ENCODE results near the gene LAMA3. TPM values are rescaled to one million over a fixed set of nuclear protein-coding genes. Genes with fewer than 3 reads are reported as not detected.

Gene LAMA3
- total and polyA plus RNA-seq, 12 donors, result 1.6 to 10.2 (median 4.0) TPM

GRCh38 chr18:23718243-23718720 is 29.0 kb downstream of the LAMA3 start:
- intact Hi-C loops (cut with DNase I), result no loop called here
- WGBS, 4 donors, result 85 to 92% (median 89%) methylated on average over 5 of the region's 5 CpGs
- H3K9me3 ChIP-seq (replicated peaks in 1 of 3), result no peaks in the 10 kb centered on the region
- H3K4me1 ChIP-seq (replicated peaks in 1 of 2), result no peaks in the 10 kb centered on the region
- no peak for DNase-seq
- H3K27ac ChIP-seq, result no peak overlapping the region
- no peak for TF ChIP-seq POLR2A (IDR thresholded peaks at IDR 0.05)
- TF ChIP-seq, protein P1, sequence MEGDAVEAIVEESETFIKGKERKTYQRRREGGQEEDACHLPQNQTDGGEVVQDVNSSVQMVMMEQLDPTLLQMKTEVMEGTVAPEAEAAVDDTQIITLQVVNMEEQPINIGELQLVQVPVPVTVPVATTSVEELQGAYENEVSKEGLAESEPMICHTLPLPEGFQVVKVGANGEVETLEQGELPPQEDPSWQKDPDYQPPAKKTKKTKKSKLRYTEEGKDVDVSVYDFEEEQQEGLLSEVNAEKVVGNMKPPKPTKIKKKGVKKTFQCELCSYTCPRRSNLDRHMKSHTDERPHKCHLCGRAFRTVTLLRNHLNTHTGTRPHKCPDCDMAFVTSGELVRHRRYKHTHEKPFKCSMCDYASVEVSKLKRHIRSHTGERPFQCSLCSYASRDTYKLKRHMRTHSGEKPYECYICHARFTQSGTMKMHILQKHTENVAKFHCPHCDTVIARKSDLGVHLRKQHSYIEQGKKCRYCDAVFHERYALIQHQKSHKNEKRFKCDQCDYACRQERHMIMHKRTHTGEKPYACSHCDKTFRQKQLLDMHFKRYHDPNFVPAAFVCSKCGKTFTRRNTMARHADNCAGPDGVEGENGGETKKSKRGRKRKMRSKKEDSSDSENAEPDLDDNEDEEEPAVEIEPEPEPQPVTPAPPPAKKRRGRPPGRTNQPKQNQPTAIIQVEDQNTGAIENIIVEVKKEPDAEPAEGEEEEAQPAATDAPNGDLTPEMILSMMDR (IDR thresholded peaks at IDR 0.05), result no peak
- H3K27me3 ChIP-seq, result no peaks in the 10 kb centered on the region
- no peak overlapping the region for H3K4me3 ChIP-seq
- no peaks in the 10 kb centered on the region for H3K36me3 ChIP-seq (replicated peaks in 1 of 2)

- 84 to 100% (median 95%) methylated on average over 2 of the region's 2 CpGs for WGBS, 4 donors
- intact Hi-C loops (cut with DNase I), result no loop called here
- no peak for DNase-seq
- no peak overlapping the region for H3K4me3 ChIP-seq
- no peaks in the 10 kb centered on the region for H3K27me3 ChIP-seq
- H3K9me3 ChIP-seq (replicated peaks in 1 of 3), result no peaks in the 10 kb centered on the region
- H3K4me1 ChIP-seq (replicated peaks in 1 of 2), result no peaks in the 10 kb centered on the region
- TF ChIP-seq, protein P1 (IDR thresholded peaks at IDR 0.05), result no peak
- TF ChIP-seq POLR2A (IDR thresholded peaks at IDR 0.05), result no peak
- H3K27ac ChIP-seq, result no peak overlapping the region
- no peaks in the 10 kb centered on the region for H3K36me3 ChIP-seq (replicated peaks in 1 of 2)
Measured at GRCh38 chr18:23718731-23719130, 29.5 kb downstream of the LAMA3 start.

- H3K9me3 ChIP-seq (replicated peaks in 1 of 3), result no peaks in the 10 kb centered on the region
- no peaks in the 10 kb centered on the region for H3K27me3 ChIP-seq
- intact Hi-C loops (cut with DNase I), result no loop called here
- no peak overlapping the region for H3K27ac ChIP-seq
- H3K36me3 ChIP-seq (replicated peaks in 1 of 2), result no peaks in the 10 kb centered on the region
- TF ChIP-seq POLR2A (IDR thresholded peaks at IDR 0.05), result no peak
- TF ChIP-seq, protein P1 (IDR thresholded peaks at IDR 0.05), result no peak
- DNase-seq, result peak in 6 of 7 donors; percentile 29 to 61 (median 48)
- H3K4me1 ChIP-seq (replicated peaks in 1 of 2), result no peaks in the 10 kb centered on the region
- no peak overlapping the region for H3K4me3 ChIP-seq
- WGBS, 4 donors, result 30 to 50% (median 33%) methylated on average over 1 of the region's 1 CpG
Measured at GRCh38 chr18:23719634-23720201, 30.5 kb downstream of the LAMA3 start.

- H3K4me1 ChIP-seq (replicated peaks in 1 of 2), result no peaks in the 10 kb centered on the region
- TF ChIP-seq, protein P1 (IDR thresholded peaks at IDR 0.05), result no peak
- no peak for TF ChIP-seq POLR2A (IDR thresholded peaks at IDR 0.05)
- no peak overlapping the region for H3K4me3 ChIP-seq
- DNase-seq, result no peak
- H3K27me3 ChIP-seq, result no peaks in the 10 kb centered on the region
- intact Hi-C loops (cut with DNase I), result no loop called here
- no peaks in the 10 kb centered on the region for H3K36me3 ChIP-seq (replicated peaks in 1 of 2)
- 54 to 74% (median 63%) methylated on average over 4 of the region's 4 CpGs for whole genome bisulfite sequencing, 4 donors
- no peak overlapping the region for H3K27ac ChIP-seq
- no peaks in the 10 kb centered on the region for H3K9me3 ChIP-seq (replicated peaks in 1 of 3)
Measured at GRCh38 chr18:23721696-23722480, 32.6 kb downstream of the LAMA3 start.

Measured in adrenal gland (tissue), 12 donors.